H9 (cell line): Measurements from ENCODE around the gene ARHGAP45. TPM values are rescaled to one million over a fixed set of nuclear protein-coding genes. Genes with fewer than 3 reads are reported as not detected.

Source experiments
- DNase-seq: peaks from one replicate; pipeline ENCODE4 v3.0.0-alpha.2; 2017
- H2AFZ ChIP-seq: one replicate; pipeline ENCODE4 v1.6.1; 2013; ENCODE audit warnings: mild to moderate bottlenecking, low read length, control low read depth, moderate library complexity
- H2AK5ac ChIP-seq: 2 replicates; pipeline ENCODE4 v1.6.1; 2013; ENCODE audit warnings: low read length, control low read depth, mixed read lengths; ENCODE audit not compliant: insufficient read length
- H2BK120ac ChIP-seq: one replicate; pipeline ENCODE4 v1.6.1; 2013; ENCODE audit warnings: low read depth, mild to moderate bottlenecking, low read length, control low read depth, inconsistent platforms; ENCODE audit not compliant: poor library complexity, severe bottlenecking
- H2BK12ac ChIP-seq: 2 replicates; pipeline ENCODE4 v1.6.1; 2013; ENCODE audit warnings: low read length, control low read depth, mixed read lengths, low read depth; ENCODE audit not compliant: insufficient read length
- H2BK15ac ChIP-seq: 2 replicates; pipeline ENCODE4 v1.6.1; 2013; ENCODE audit warnings: low read depth, low read length, control low read depth
- H2BK20ac ChIP-seq: one replicate; pipeline ENCODE4 v1.6.1; 2013; ENCODE audit warnings: low read depth, mild to moderate bottlenecking, low read length, control low read depth, inconsistent platforms; ENCODE audit not compliant: poor library complexity, severe bottlenecking
- H2BK5ac ChIP-seq: 2 replicates; pipeline ENCODE4 v1.6.1; 2013; ENCODE audit warnings: low read length, control low read depth, mixed read lengths; ENCODE audit not compliant: insufficient read length
- H3K14ac ChIP-seq: 2 replicates; pipeline ENCODE4 v1.6.1; 2013; ENCODE audit warnings: low read length, control low read depth; ENCODE audit not compliant: insufficient read depth
- H3K18ac ChIP-seq: 2 replicates; pipeline ENCODE4 v1.6.1; 2013; ENCODE audit warnings: low read depth, mild to moderate bottlenecking, mixed read lengths, low read length, control low read depth; ENCODE audit not compliant: insufficient read length
- H3K23ac ChIP-seq: 2 replicates; pipeline ENCODE4 v1.6.1; 2013; ENCODE audit warnings: low read length, control low read depth, mixed read lengths, low read depth; ENCODE audit not compliant: insufficient read length
- H3K23me2 ChIP-seq: 2 replicates; pipeline ENCODE4 v1.6.1; 2013; ENCODE audit warnings: low read depth, mild to moderate bottlenecking, mixed read lengths, low read length, control low read depth; ENCODE audit not compliant: insufficient read length, poor library complexity, severe bottlenecking
- H3K27ac ChIP-seq: 2 replicates; pipeline ENCODE4 v1.5.1; 2013; ENCODE audit warnings: low read length, control low read depth, mixed read lengths, low read depth; ENCODE audit not compliant: insufficient read length
- H3K27me3 ChIP-seq: 2 replicates; pipeline ENCODE4 v1.6.1; 2013; ENCODE audit warnings: low read length, control low read depth, inconsistent platforms; ENCODE audit not compliant: insufficient read depth
- H3K4ac ChIP-seq: 2 replicates; pipeline ENCODE4 v1.6.1; 2013; ENCODE audit warnings: low read depth, mild to moderate bottlenecking, control low read depth, inconsistent platforms, low read length, moderate library complexity
- H3K4me1 ChIP-seq: 2 replicates; pipeline ENCODE4 v1.6.1; 2013; ENCODE audit warnings: low read length, control low read depth, inconsistent platforms; ENCODE audit not compliant: insufficient read depth
- H3K4me2 ChIP-seq: 2 replicates; pipeline ENCODE4 v1.6.1; 2013; ENCODE audit warnings: low read length, control low read depth, mixed read lengths; ENCODE audit not compliant: insufficient read length, insufficient read depth
- H3K56ac ChIP-seq: 2 replicates; pipeline ENCODE4 v1.6.1; 2013; ENCODE audit warnings: low read depth, mild to moderate bottlenecking, mixed read lengths, low read length, control low read depth; ENCODE audit not compliant: insufficient read length
- H3K79me1 ChIP-seq: 2 replicates; pipeline ENCODE4 v1.6.1; 2013; ENCODE audit warnings: low read depth, mild to moderate bottlenecking, moderate library complexity, low read length, control low read depth, inconsistent platforms; ENCODE audit not compliant: insufficient read depth, poor library complexity, severe bottlenecking
- H3K79me2 ChIP-seq: 2 replicates; pipeline ENCODE4 v1.6.1; 2013; ENCODE audit warnings: low read length, control low read depth, inconsistent platforms; ENCODE audit not compliant: insufficient read depth
- H3K9ac ChIP-seq: 2 replicates; pipeline ENCODE4 v1.6.1; 2013; ENCODE audit warnings: low read length, control low read depth, mixed read lengths; ENCODE audit not compliant: insufficient read length; ENCODE audit errors: extremely low read depth
- H3K9me3 ChIP-seq: one replicate; pipeline ENCODE4 v1.6.1; 2013; ENCODE audit warnings: low read depth, low read length, inconsistent platforms; ENCODE audit not compliant: control insufficient read depth
- H3T11ph ChIP-seq: one replicate; pipeline ENCODE4 v1.6.1; 2013; ENCODE audit warnings: mild to moderate bottlenecking, low read length, control low read depth, inconsistent platforms
- H4K20me1 ChIP-seq: one replicate; pipeline ENCODE4 v1.6.1; 2013; ENCODE audit not compliant: control insufficient read depth, insufficient read length, insufficient read depth
- H4K5ac ChIP-seq: 2 replicates; pipeline ENCODE4 v1.6.1; 2013; ENCODE audit warnings: low read depth, mild to moderate bottlenecking, mixed read lengths, low read length, control low read depth; ENCODE audit not compliant: insufficient read length
- H4K8ac ChIP-seq: replicated peaks from 2 replicates; pipeline ENCODE4 v1.6.1; 2013; ENCODE audit warnings: low read length, control low read depth, mixed read lengths, low read depth; ENCODE audit not compliant: insufficient read length
- H4K91ac ChIP-seq: 2 replicates; pipeline ENCODE4 v1.6.1; 2013; ENCODE audit warnings: low read depth, mild to moderate bottlenecking, moderate library complexity, mixed read lengths, low read length, control low read depth; ENCODE audit not compliant: insufficient read length
- H3K27ac Mint-ChIP-seq, 3 experiments: 2 replicates in 2 of 3; 3 replicates in 1 of 3; pipeline ENCODE4 v1.8.0; 2020 to 2021; ENCODE audit warnings: mixed read lengths in 3 of 3, mild to moderate bottlenecking in 1 of 3, moderate library complexity in 1 of 3
- H3K27me3 Mint-ChIP-seq: 2 replicates; pipeline ENCODE4 v1.8.0; 2021; ENCODE audit warnings: low read depth, mild to moderate bottlenecking, moderate library complexity, mixed read lengths
- H3K36me3 Mint-ChIP-seq, 3 experiments: 2 replicates in 2 of 3; 3 replicates in 1 of 3; pipeline ENCODE4 v1.8.0; 2020 to 2021; ENCODE audit warnings: low read depth in 3 of 3, mixed read lengths in 3 of 3; ENCODE audit not compliant: insufficient read depth in 1 of 3
- H3K4me1 Mint-ChIP-seq, 2 experiments: 2 replicates each; pipeline ENCODE4 v1.8.0; 2020; ENCODE audit warnings: mixed read lengths in 2 of 2
- H3K4me3 Mint-ChIP-seq, 2 experiments: 2 replicates in 1 of 2; 3 replicates in 1 of 2; pipeline ENCODE4 v1.8.0; 2020 to 2021; ENCODE audit warnings: mild to moderate bottlenecking in 2 of 2, mixed read lengths in 2 of 2, moderate library complexity in 1 of 2
- H3K9me3 Mint-ChIP-seq, 2 experiments: 2 replicates in 1 of 2; 3 replicates in 1 of 2; pipeline ENCODE4 v1.8.0; 2020; ENCODE audit warnings: mild to moderate bottlenecking in 2 of 2, mixed read lengths in 2 of 2, moderate library complexity in 1 of 2
- WGBS: extraction: QIAGEN DNeasy Blood & Tissue Kit; methylation state at CpG from one replicate; pipeline ENCODE4 v1.1.7; 2013; ENCODE audit warnings: missing lambda C conversion rate, low lambda C conversion rate, mixed read lengths; ENCODE audit not compliant: insufficient read length; ENCODE audit errors: extremely low coverage; 5-methylcytosine and 5-hydroxymethylcytosine counted together
- total RNA-seq: library from RNA; stranded (reverse); gene quantifications from 2 replicates; pipeline ENCODE4 v1.2.1, GENCODE V29; 2021
- TF ChIP-seq, protein P1 (sequence below): fragments of 200-600 bp; sonication (generic); conservative IDR thresholded peaks from 3 replicates; pipeline ENCODE4 v1.8.0; 2021; ENCODE audit warnings: antibody characterized with exemption, mild to moderate bottlenecking

ARHGAP45 gene
- total RNA-seq, 1 experiment from 2014 or later: 39.8 TPM

DNA sequence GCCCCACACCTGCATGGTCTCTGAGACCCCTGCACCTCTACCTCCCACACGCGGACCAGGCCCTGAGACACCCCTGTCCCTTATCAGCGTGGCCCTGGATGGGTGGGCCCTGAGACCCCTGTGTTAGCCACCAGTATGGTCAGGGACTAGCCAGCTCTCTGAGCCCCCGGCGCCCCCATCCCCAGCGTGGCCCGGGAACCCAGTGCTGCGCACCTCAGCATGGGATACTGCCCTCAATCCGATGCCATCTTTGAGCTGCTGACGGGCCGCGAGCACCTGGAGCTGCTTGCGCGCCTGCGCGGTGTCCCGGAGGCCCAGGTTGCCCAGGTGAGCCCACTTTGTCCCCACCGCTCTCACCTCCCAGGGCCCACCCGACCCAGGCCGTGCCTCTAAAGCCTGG, 5.0 kb upstream of the ARHGAP45 start:
- Histone ChIP-seq H3K56ac (no peak overlapping the region), H2AK5ac (no peak overlapping the region), H3K4me2 (peak overlapping the region; percentile 14), H3T11ph (no peak overlapping the region), H4K5ac (no peak overlapping the region), H3K23me2 (peaks cover 19% of the 10 kb centered on the region), H2BK15ac (no peak overlapping the region), H3K9ac (no peak overlapping the region), H4K20me1 (no peaks in the 10 kb centered on the region), H2BK20ac (no peak overlapping the region), H4K91ac (no peak overlapping the region), H3K14ac (peak overlapping the region; percentile 16), H2BK12ac (no peak overlapping the region), H3K23ac (no peak overlapping the region), H3K4ac (no peak overlapping the region), H2BK120ac (no peak overlapping the region), H2BK5ac (no peak overlapping the region), H3K18ac (peak overlapping the region; percentile 54), H4K8ac (no peak overlapping the region), H3K4me1 (peaks cover 5% of the 10 kb centered on the region; the same call in 1 of the 2 replicates), H3K27ac (no peak overlapping the region), H3K79me1 (no peaks in the 10 kb centered on the region), H3K9me3 (peaks cover 15% of the 10 kb centered on the region), H3K27me3 (no peaks in the 10 kb centered on the region; the same call in 1 of the 2 replicates), H2AFZ (no peak overlapping the region), H3K79me2 (no peaks in the 10 kb centered on the region)
- TF ChIP-seq, protein P1, sequence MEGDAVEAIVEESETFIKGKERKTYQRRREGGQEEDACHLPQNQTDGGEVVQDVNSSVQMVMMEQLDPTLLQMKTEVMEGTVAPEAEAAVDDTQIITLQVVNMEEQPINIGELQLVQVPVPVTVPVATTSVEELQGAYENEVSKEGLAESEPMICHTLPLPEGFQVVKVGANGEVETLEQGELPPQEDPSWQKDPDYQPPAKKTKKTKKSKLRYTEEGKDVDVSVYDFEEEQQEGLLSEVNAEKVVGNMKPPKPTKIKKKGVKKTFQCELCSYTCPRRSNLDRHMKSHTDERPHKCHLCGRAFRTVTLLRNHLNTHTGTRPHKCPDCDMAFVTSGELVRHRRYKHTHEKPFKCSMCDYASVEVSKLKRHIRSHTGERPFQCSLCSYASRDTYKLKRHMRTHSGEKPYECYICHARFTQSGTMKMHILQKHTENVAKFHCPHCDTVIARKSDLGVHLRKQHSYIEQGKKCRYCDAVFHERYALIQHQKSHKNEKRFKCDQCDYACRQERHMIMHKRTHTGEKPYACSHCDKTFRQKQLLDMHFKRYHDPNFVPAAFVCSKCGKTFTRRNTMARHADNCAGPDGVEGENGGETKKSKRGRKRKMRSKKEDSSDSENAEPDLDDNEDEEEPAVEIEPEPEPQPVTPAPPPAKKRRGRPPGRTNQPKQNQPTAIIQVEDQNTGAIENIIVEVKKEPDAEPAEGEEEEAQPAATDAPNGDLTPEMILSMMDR: no peak
- DNase-seq: no peak
- Mint-ChIP-seq H3K27me3 (peaks cover 12% of the 10 kb centered on the region), H3K27ac (peak overlapping the region in 1 of 3 experiments; percentile 93; a peak in 2 of 7 replicates), H3K36me3 (peaks cover 0 to 5% (median 3%) of the 10 kb centered on the region in 3 experiments; a peak in 1 of 7 replicates), H3K4me3 (peak overlapping the region in 1 of 2 experiments; percentile 72; a peak in 2 of 5 replicates), H3K9me3 (no peaks in the 10 kb centered on the region), H3K4me1 (peaks cover 11 to 32% of the 10 kb centered on the region in 2 experiments)
- no CpG with 5 or more reads among the region's 20 CpGs for WGBS
